ENCODE data around the gene LRMDA. TPM values are rescaled to one million over a fixed set of nuclear protein-coding genes. Genes with fewer than 3 reads are reported as not detected.

Gene LRMDA
- total RNA-seq, 2 donors from 2014 or later = 12.2 to 25.4 TPM

GRCh38 chr10:75935240-75935639 is 503.8 kb downstream of the LRMDA start:
- Histone ChIP-seq H3K9me3 (no peaks in the 10 kb centered on the region), H3K4me3 (no peak overlapping the region), H3K27ac (no peak overlapping the region), H3K36me3 (replicated peaks in 1 of 2; ENCODE audit: insufficient read depth in 1 of 2, low read depth in 2 of 2) (no peaks in the 10 kb centered on the region), H3K4me1 (no peaks in the 10 kb centered on the region), H3K27me3 (no peaks in the 10 kb centered on the region)
- TF ChIP-seq POLR2A (IDR thresholded peaks at IDR 0.05) (no peak), CTCF (IDR thresholded peaks at IDR 0.05) (no peak)
- 37 to 54% methylated on average over 3 of the region's 3 CpGs for WGBS, 2 donors
- no peak for ATAC-seq
- no peak for DNase-seq
- intact Hi-C loops (cut with DNase I) = no loop called here

- intact Hi-C loops (cut with DNase I) = no loop called here
- no peaks in the 10 kb centered on the region for H3K36me3 ChIP-seq (replicated peaks in 1 of 2; ENCODE audit: insufficient read depth in 1 of 2, low read depth in 2 of 2)
- no peaks in the 10 kb centered on the region for H3K4me1 ChIP-seq
- no peak overlapping the region for H3K27ac ChIP-seq
- DNase-seq (no peak), ATAC-seq (no peak)
- H3K27me3 ChIP-seq = no peaks in the 10 kb centered on the region
- no peak for TF ChIP-seq CTCF (IDR thresholded peaks at IDR 0.05)
- no peak for TF ChIP-seq POLR2A (IDR thresholded peaks at IDR 0.05)
- WGBS, 2 donors = 81 to 90% methylated on average over 5 of the region's 5 CpGs
- no peaks in the 10 kb centered on the region for H3K9me3 ChIP-seq
- H3K4me3 ChIP-seq = no peak overlapping the region
These were observed 504.4 kb downstream of the LRMDA start for GRCh38 chr10:75935650-75936400.

- no peak for ATAC-seq
- H3K27ac ChIP-seq = no peak overlapping the region
- intact Hi-C loops (cut with DNase I) = no loop called here
- no peak for TF ChIP-seq CTCF (IDR thresholded peaks at IDR 0.05)
- no peak for TF ChIP-seq POLR2A (IDR thresholded peaks at IDR 0.05)
- H3K9me3 ChIP-seq = no peaks in the 10 kb centered on the region
- no peaks in the 10 kb centered on the region for H3K4me1 ChIP-seq
- H3K36me3 ChIP-seq (replicated peaks in 1 of 2; ENCODE audit: insufficient read depth in 1 of 2, low read depth in 2 of 2) = no peaks in the 10 kb centered on the region
- H3K27me3 ChIP-seq = no peaks in the 10 kb centered on the region
- WGBS, 2 donors = 64 to 74% methylated on average over 2 of the region's 2 CpGs
- DNase-seq = no peak
- no peak overlapping the region for H3K4me3 ChIP-seq
These were observed 505.4 kb downstream of the LRMDA start for GRCh38 chr10:75936841-75937240.

- no peaks in the 10 kb centered on the region for H3K4me1 ChIP-seq
- ATAC-seq (no peak), DNase-seq (no peak)
- H3K4me3 ChIP-seq = no peak overlapping the region
- H3K27me3 ChIP-seq = no peaks in the 10 kb centered on the region
- no peaks in the 10 kb centered on the region for H3K36me3 ChIP-seq (replicated peaks in 1 of 2; ENCODE audit: insufficient read depth in 1 of 2, low read depth in 2 of 2)
- intact Hi-C loops (cut with DNase I) = no loop called here
- TF ChIP-seq CTCF (IDR thresholded peaks at IDR 0.05) = no peak
- H3K9me3 ChIP-seq = no peaks in the 10 kb centered on the region
- no peak overlapping the region for H3K27ac ChIP-seq
- 79 to 80% methylated on average over 2 of the region's 2 CpGs for WGBS, 2 donors
These were observed 506.4 kb downstream of the LRMDA start for GRCh38 chr10:75937823-75938222.

All from body of pancreas (tissue), 4 donors.